SH-SY5Y (cell line): ENCODE results near the gene SHANK1.

ENCODE experiments used
- GATA2 ChIP-seq: IDR thresholded peaks from 2 replicates; pipeline ENCODE4 v1.6.1; 2011; ENCODE audit warnings: mild to moderate bottlenecking, low read depth, low read length
- GATA3 ChIP-seq: IDR thresholded peaks from 2 replicates; pipeline ENCODE4 v1.6.1; 2011; ENCODE audit warnings: low read depth, mild to moderate bottlenecking, low read length, moderate library complexity

DNA sequence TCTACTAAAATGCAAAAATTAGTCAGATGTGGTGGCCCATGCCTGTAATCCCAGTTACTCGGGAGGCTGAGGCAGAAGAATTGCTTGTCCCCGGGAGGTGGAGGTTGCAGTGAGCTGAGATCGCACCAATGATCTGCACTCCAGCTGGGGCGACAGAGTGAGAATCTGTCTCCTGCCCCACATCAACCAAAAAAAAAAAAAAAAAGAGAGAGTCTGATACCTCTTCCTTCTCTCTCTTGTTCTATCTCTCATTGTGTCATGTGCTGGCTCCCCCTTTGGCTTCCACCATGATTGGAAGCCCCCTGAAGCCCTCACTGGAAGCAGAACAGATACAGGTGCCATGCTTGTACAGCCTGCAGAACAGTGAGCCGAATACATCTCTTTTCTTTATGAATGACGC is 23.9 kb upstream of the SHANK1 start:
- no peak for TF ChIP-seq GATA2
- TF ChIP-seq GATA3 = no peak
